GM18499 (cell line): ENCODE results near the gene TRPC6.
"Not testable (repeated sequence)": the region's sequence is repeated elsewhere in the genome, so short reads cannot be mapped to it uniquely, and the experiment has no call there.

Experiments
- ATAC-seq: cut with Tn5 transposase; IDR thresholded peaks from one replicate; pipeline ENCODE4 v1.9.1; 2021; ENCODE audit warnings: moderate number of reproducible peaks; ENCODE audit not compliant: insufficient read depth, unreplicated experiment

The TRPC6 gene

GRCh38 chr11:101523634-101524260 lies 60.1 kb downstream of the TRPC6 start:
- ATAC-seq = no peak

GRCh38 chr11:101523193-101523592 lies 60.6 kb downstream of the TRPC6 start:
- no peak for ATAC-seq

- no peak for ATAC-seq
Observed at GRCh38 chr11:101521821-101522220, 62.0 kb downstream of the TRPC6 start.

- no peak for ATAC-seq
Observed at GRCh38 chr11:101516546-101516945, 67.3 kb downstream of the TRPC6 start.

- no peak for ATAC-seq
Observed at GRCh38 chr11:101511065-101511464, 72.7 kb downstream of the TRPC6 start.

GRCh38 chr11:101510591-101510990 lies 73.2 kb downstream of the TRPC6 start:
- no peak for ATAC-seq

GRCh38 chr11:101509922-101510321 lies 73.9 kb downstream of the TRPC6 start:
- no peak for ATAC-seq

- no peak for ATAC-seq
Observed at GRCh38 chr11:101508370-101508769, 75.4 kb downstream of the TRPC6 start.

- no peak for ATAC-seq
Observed at GRCh38 chr11:101498891-101499290, 84.9 kb downstream of the TRPC6 start.

- no peak for ATAC-seq
Observed at GRCh38 chr11:101497291-101497690, 86.5 kb downstream of the TRPC6 start.

- no peak for ATAC-seq
Observed at GRCh38 chr11:101487775-101488174, 96.0 kb downstream of the TRPC6 start.

GRCh38 chr11:101482556-101483124 lies 101.2 kb downstream of the TRPC6 start:
- ATAC-seq = no peak

GRCh38 chr11:101478587-101479369 lies 105.0 kb downstream of the TRPC6 start:
- ATAC-seq = no peak

- ATAC-seq = no peak
Observed at GRCh38 chr11:101477926-101478325, 105.9 kb downstream of the TRPC6 start.

- ATAC-seq = no peak
Observed at GRCh38 chr11:101476191-101476590, 107.6 kb downstream of the TRPC6 start.

GRCh38 chr11:101475699-101476098 lies 108.1 kb downstream of the TRPC6 start:
- ATAC-seq = no peak

GRCh38 chr11:101474666-101475065 lies 109.1 kb downstream of the TRPC6 start:
- ATAC-seq = no peak

GRCh38 chr11:101470881-101471520 lies 112.8 kb downstream of the TRPC6 start:
- no peak for ATAC-seq

GRCh38 chr11:101470419-101470818 lies 113.4 kb downstream of the TRPC6 start:
- no peak for ATAC-seq

- ATAC-seq = no peak
Observed at GRCh38 chr11:101466352-101466751, 117.5 kb downstream of the TRPC6 start.

GRCh38 chr11:101464388-101464787 lies 119.4 kb downstream of the TRPC6 start:
- not testable (repeated sequence) for ATAC-seq
